ENCODE results near the gene ACSM3.

ACSM3 gene

GRCh38 chr16:20821682-20822081 lies 57.9 kb downstream of the ACSM3 start:
- H3K4me1 ChIP-seq (ENCODE audit: control insufficient read depth in 1 of 2, insufficient read depth in 2 of 2, low read length in 2 of 2) = peaks cover 0 to 4% of the 10 kb centered on the region in 2 donors
- H3K9ac ChIP-seq (ENCODE audit: low read depth in 1 of 2, low read length in 2 of 2) = no peak overlapping the region
- H3K27me3 ChIP-seq (ENCODE audit: control insufficient read depth in 1 of 2, insufficient read depth in 2 of 2, low read length in 2 of 2) = no peaks in the 10 kb centered on the region
- H3K36me3 ChIP-seq (ENCODE audit: control insufficient read depth in 1 of 2, insufficient read depth in 2 of 2, low read length in 2 of 2) = peaks cover under 1 to 7% of the 10 kb centered on the region in 2 donors
- H3K27ac ChIP-seq (ENCODE audit: low read depth, low read length) = no peak overlapping the region
- no peak overlapping the region for H3K4me3 ChIP-seq (ENCODE audit: low read depth in 1 of 2, low read length in 2 of 2)
- no peaks in the 10 kb centered on the region for H3K9me3 ChIP-seq (ENCODE audit: control insufficient read depth in 1 of 2, low read length in 2 of 2)

GRCh38 chr16:20822521-20823325 lies 58.9 kb downstream of the ACSM3 start:
- Histone ChIP-seq H3K9me3 (ENCODE audit: control insufficient read depth in 1 of 2, low read length in 2 of 2) (no peaks in the 10 kb centered on the region), H3K4me1 (ENCODE audit: control insufficient read depth in 1 of 2, insufficient read depth in 2 of 2, low read length in 2 of 2) (peaks cover 0 to 4% of the 10 kb centered on the region in 2 donors)

GRCh38 chr16:20826039-20826566 lies 62.3 kb downstream of the ACSM3 start:
- no peak overlapping the region for H3K4me3 ChIP-seq (ENCODE audit: low read depth in 1 of 2, low read length in 2 of 2)
- no peaks in the 10 kb centered on the region for H3K27me3 ChIP-seq (ENCODE audit: control insufficient read depth in 1 of 2, insufficient read depth in 2 of 2, low read length in 2 of 2)
- peaks cover 0 to 4% of the 10 kb centered on the region in 2 donors for H3K4me1 ChIP-seq (ENCODE audit: control insufficient read depth in 1 of 2, insufficient read depth in 2 of 2, low read length in 2 of 2)
- H3K9me3 ChIP-seq (ENCODE audit: control insufficient read depth in 1 of 2, low read length in 2 of 2) = no peaks in the 10 kb centered on the region
- no peak overlapping the region for H3K27ac ChIP-seq (ENCODE audit: low read depth, low read length)
- H3K36me3 ChIP-seq (ENCODE audit: control insufficient read depth in 1 of 2, insufficient read depth in 2 of 2, low read length in 2 of 2) = peaks cover 4 to 18% of the 10 kb centered on the region in 2 donors
- H3K9ac ChIP-seq (ENCODE audit: low read depth in 1 of 2, low read length in 2 of 2) = no peak overlapping the region

More at GRCh38 chr16:20822521-20823325, 58.9 kb downstream of the ACSM3 start:
- H3K9ac ChIP-seq (ENCODE audit: low read depth in 1 of 2, low read length in 2 of 2) = no peak overlapping the region
- H3K27me3 ChIP-seq (ENCODE audit: control insufficient read depth in 1 of 2, insufficient read depth in 2 of 2, low read length in 2 of 2) = no peaks in the 10 kb centered on the region
- no peak overlapping the region for H3K27ac ChIP-seq (ENCODE audit: low read depth, low read length)
- H3K4me3 ChIP-seq (ENCODE audit: low read depth in 1 of 2, low read length in 2 of 2) = no peak overlapping the region
- H3K36me3 ChIP-seq (ENCODE audit: control insufficient read depth in 1 of 2, insufficient read depth in 2 of 2, low read length in 2 of 2) = peaks cover 0 to 10% of the 10 kb centered on the region in 2 donors

GRCh38 chr16:20829536-20829935 lies 65.7 kb downstream of the ACSM3 start:
- Histone ChIP-seq H3K4me1 (ENCODE audit: control insufficient read depth in 1 of 2, insufficient read depth in 2 of 2, low read length in 2 of 2) (peaks cover 0 to 4% of the 10 kb centered on the region in 2 donors), H3K36me3 (ENCODE audit: control insufficient read depth in 1 of 2, insufficient read depth in 2 of 2, low read length in 2 of 2) (peaks cover 4 to 25% of the 10 kb centered on the region in 2 donors), H3K27me3 (ENCODE audit: control insufficient read depth in 1 of 2, insufficient read depth in 2 of 2, low read length in 2 of 2) (no peaks in the 10 kb centered on the region), H3K9me3 (ENCODE audit: control insufficient read depth in 1 of 2, low read length in 2 of 2) (no peaks in the 10 kb centered on the region), H3K4me3 (ENCODE audit: low read depth in 1 of 2, low read length in 2 of 2) (no peak overlapping the region), H3K9ac (ENCODE audit: low read depth in 1 of 2, low read length in 2 of 2) (no peak overlapping the region), H3K27ac (ENCODE audit: low read depth, low read length) (no peak overlapping the region)

GRCh38 chr16:20830372-20830771 lies 66.6 kb downstream of the ACSM3 start:
- no peak overlapping the region for H3K9ac ChIP-seq (ENCODE audit: low read depth in 1 of 2, low read length in 2 of 2)
- no peak overlapping the region for H3K27ac ChIP-seq (ENCODE audit: low read depth, low read length)
- no peak overlapping the region for H3K4me3 ChIP-seq (ENCODE audit: low read depth in 1 of 2, low read length in 2 of 2)
- H3K27me3 ChIP-seq (ENCODE audit: control insufficient read depth in 1 of 2, insufficient read depth in 2 of 2, low read length in 2 of 2) = no peaks in the 10 kb centered on the region
- H3K4me1 ChIP-seq (ENCODE audit: control insufficient read depth in 1 of 2, insufficient read depth in 2 of 2, low read length in 2 of 2) = peaks cover 0 to 4% of the 10 kb centered on the region in 2 donors
- H3K9me3 ChIP-seq (ENCODE audit: control insufficient read depth in 1 of 2, low read length in 2 of 2) = no peaks in the 10 kb centered on the region
- peaks cover 4 to 26% of the 10 kb centered on the region in 2 donors for H3K36me3 ChIP-seq (ENCODE audit: control insufficient read depth in 1 of 2, insufficient read depth in 2 of 2, low read length in 2 of 2)

GRCh38 chr16:20833086-20833485 lies 69.3 kb downstream of the ACSM3 start:
- Histone ChIP-seq H3K36me3 (ENCODE audit: control insufficient read depth in 1 of 2, insufficient read depth in 2 of 2, low read length in 2 of 2) (peaks cover 9 to 18% of the 10 kb centered on the region in 2 donors), H3K9ac (ENCODE audit: low read depth in 1 of 2, low read length in 2 of 2) (no peak overlapping the region), H3K4me1 (ENCODE audit: control insufficient read depth in 1 of 2, insufficient read depth in 2 of 2, low read length in 2 of 2) (no peaks in the 10 kb centered on the region), H3K27ac (ENCODE audit: low read depth, low read length) (no peak overlapping the region), H3K4me3 (ENCODE audit: low read depth in 1 of 2, low read length in 2 of 2) (no peak overlapping the region), H3K9me3 (ENCODE audit: control insufficient read depth in 1 of 2, low read length in 2 of 2) (no peaks in the 10 kb centered on the region), H3K27me3 (ENCODE audit: control insufficient read depth in 1 of 2, insufficient read depth in 2 of 2, low read length in 2 of 2) (no peaks in the 10 kb centered on the region)

- H3K4me1 ChIP-seq (ENCODE audit: control insufficient read depth in 1 of 2, insufficient read depth in 2 of 2, low read length in 2 of 2) = no peaks in the 10 kb centered on the region
- no peak overlapping the region for H3K27ac ChIP-seq (ENCODE audit: low read depth, low read length)
- no peak overlapping the region for H3K9ac ChIP-seq (ENCODE audit: low read depth in 1 of 2, low read length in 2 of 2)
- peaks cover 5 to 11% of the 10 kb centered on the region in 2 donors for H3K36me3 ChIP-seq (ENCODE audit: control insufficient read depth in 1 of 2, insufficient read depth in 2 of 2, low read length in 2 of 2)
- no peaks in the 10 kb centered on the region for H3K9me3 ChIP-seq (ENCODE audit: control insufficient read depth in 1 of 2, low read length in 2 of 2)
- H3K4me3 ChIP-seq (ENCODE audit: low read depth in 1 of 2, low read length in 2 of 2) = no peak overlapping the region
- H3K27me3 ChIP-seq (ENCODE audit: control insufficient read depth in 1 of 2, insufficient read depth in 2 of 2, low read length in 2 of 2) = no peaks in the 10 kb centered on the region
These were observed 74.4 kb downstream of the ACSM3 start for GRCh38 chr16:20838240-20838639.

- Histone ChIP-seq H3K9me3 (ENCODE audit: control insufficient read depth in 1 of 2, low read length in 2 of 2) (no peaks in the 10 kb centered on the region), H3K9ac (ENCODE audit: low read depth in 1 of 2, low read length in 2 of 2) (no peak overlapping the region), H3K36me3 (ENCODE audit: control insufficient read depth in 1 of 2, insufficient read depth in 2 of 2, low read length in 2 of 2) (peaks cover 5% of the 10 kb centered on the region in 2 donors), H3K4me3 (ENCODE audit: low read depth in 1 of 2, low read length in 2 of 2) (no peak overlapping the region), H3K4me1 (ENCODE audit: control insufficient read depth in 1 of 2, insufficient read depth in 2 of 2, low read length in 2 of 2) (no peaks in the 10 kb centered on the region), H3K27me3 (ENCODE audit: control insufficient read depth in 1 of 2, insufficient read depth in 2 of 2, low read length in 2 of 2) (no peaks in the 10 kb centered on the region), H3K27ac (ENCODE audit: low read depth, low read length) (no peak overlapping the region)
These were observed 75.7 kb downstream of the ACSM3 start for GRCh38 chr16:20839504-20839903.

- Histone ChIP-seq H3K4me3 (ENCODE audit: low read depth in 1 of 2, low read length in 2 of 2) (no peak overlapping the region), H3K27ac (ENCODE audit: low read depth, low read length) (no peak overlapping the region), H3K9ac (ENCODE audit: low read depth in 1 of 2, low read length in 2 of 2) (no peak overlapping the region), H3K27me3 (ENCODE audit: control insufficient read depth in 1 of 2, insufficient read depth in 2 of 2, low read length in 2 of 2) (no peaks in the 10 kb centered on the region), H3K4me1 (ENCODE audit: control insufficient read depth in 1 of 2, insufficient read depth in 2 of 2, low read length in 2 of 2) (no peaks in the 10 kb centered on the region), H3K36me3 (ENCODE audit: control insufficient read depth in 1 of 2, insufficient read depth in 2 of 2, low read length in 2 of 2) (peaks cover 0 to 14% of the 10 kb centered on the region in 2 donors), H3K9me3 (ENCODE audit: control insufficient read depth in 1 of 2, low read length in 2 of 2) (no peaks in the 10 kb centered on the region)
These were observed 80.2 kb downstream of the ACSM3 start for GRCh38 chr16:20844054-20844453.

GRCh38 chr16:20844588-20844987 lies 80.8 kb downstream of the ACSM3 start:
- Histone ChIP-seq H3K36me3 (ENCODE audit: control insufficient read depth in 1 of 2, insufficient read depth in 2 of 2, low read length in 2 of 2) (peaks cover 0 to 14% of the 10 kb centered on the region in 2 donors), H3K27me3 (ENCODE audit: control insufficient read depth in 1 of 2, insufficient read depth in 2 of 2, low read length in 2 of 2) (no peaks in the 10 kb centered on the region), H3K9me3 (ENCODE audit: control insufficient read depth in 1 of 2, low read length in 2 of 2) (no peaks in the 10 kb centered on the region), H3K9ac (ENCODE audit: low read depth in 1 of 2, low read length in 2 of 2) (no peak overlapping the region), H3K4me1 (ENCODE audit: control insufficient read depth in 1 of 2, insufficient read depth in 2 of 2, low read length in 2 of 2) (no peaks in the 10 kb centered on the region), H3K4me3 (ENCODE audit: low read depth in 1 of 2, low read length in 2 of 2) (no peak overlapping the region), H3K27ac (ENCODE audit: low read depth, low read length) (no peak overlapping the region)

Data from duodenal mucosa (tissue), 2 donors.